ENCODE results near the gene SPZ1. TPM values are rescaled to one million over a fixed set of nuclear protein-coding genes. Genes with fewer than 3 reads are reported as not detected.

The SPZ1 gene
- total and polyA plus RNA-seq, 2 of the 8 experiments (the other 6 are each of a cell fraction or from before 2014, with no cell fraction given): not detected

DNA sequence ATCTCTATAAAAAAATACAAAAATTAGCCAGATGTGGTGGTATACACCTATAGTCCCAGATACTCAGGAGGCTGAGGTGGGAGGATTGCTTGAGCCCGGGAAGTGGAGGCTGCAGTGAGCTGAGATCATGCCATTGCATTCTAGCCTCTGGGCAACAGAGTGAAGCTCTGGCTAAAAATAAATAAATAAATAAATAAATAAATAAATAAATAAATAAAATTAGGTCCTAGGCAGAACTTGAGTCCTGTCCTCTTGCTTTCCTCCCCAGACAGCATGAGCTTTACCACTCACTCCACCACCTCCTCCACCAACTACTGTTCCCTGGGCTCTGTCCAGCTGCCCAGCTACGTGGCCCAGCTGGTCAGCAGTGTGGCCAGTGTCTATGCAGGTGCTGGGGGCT is 31.6 kb upstream of the SPZ1 start:
- H3K4ac ChIP-seq (replicated peaks; ENCODE audit: insufficient read length, low read depth, low read length): no peak overlapping the region
- H3K18ac ChIP-seq (ENCODE audit: extremely low read depth, low read length): no peak overlapping the region
- no peak overlapping the region for H2BK20ac ChIP-seq (ENCODE audit: low read length)
- H4K5ac ChIP-seq (ENCODE audit: insufficient read length, low read depth, low read length): no peak overlapping the region
- ChIA-PET POLR2A (ENCODE audit: partially characterized antibody) (interaction anchor here (1.7 kb wide), 1 partner anchor 31 kb away, joined by 3 read pairs; no protein-coding TSS in a partner anchor), CTCF (ENCODE audit: partially characterized antibody) (interaction anchor here (0.5 to 1.5 kb wide), 6 partner anchors 8 to 409 kb away, joined by 3 to 6 read pairs (median 4); no protein-coding TSS in a partner anchor)
- H3K36me3 ChIP-seq (ENCODE audit: control insufficient read depth in 2 of 4, insufficient read depth in 4 of 4, low read length in 3 of 4): no peaks in the 10 kb centered on the region
- no peak overlapping the region for H2BK12ac ChIP-seq (ENCODE audit: low read depth, low read length)
- H2BK120ac ChIP-seq (replicated peaks; ENCODE audit: low read depth, low read length): no peak overlapping the region
- H3K4me1 ChIP-seq (replicated peaks in 1 of 4; ENCODE audit: control insufficient read depth in 3 of 4, insufficient read depth in 4 of 4, low read length in 3 of 4): no peaks in the 10 kb centered on the region
- no peak overlapping the region for H2BK15ac ChIP-seq (ENCODE audit: low read length)
- no peaks in the 10 kb centered on the region for H3K9me3 ChIP-seq (ENCODE audit: insufficient read depth in 2 of 2, low read depth in 1 of 2, low read length in 1 of 2)
- no peak overlapping the region for H3K27ac ChIP-seq (ENCODE audit: low read depth, low read length)
- no peaks in the 10 kb centered on the region for H3K23me2 ChIP-seq (ENCODE audit: low read depth, low read length)
- 64% methylated on average over 2 of the region's 2 CpGs; no CpG with 5 or more reads in 1 of the 2 experiments for WGBS, 2 experiments (ENCODE audit: extremely low coverage in 1 of 2, insufficient coverage in 1 of 2, insufficient read length in 1 of 2, insufficient replicate concordance in 2 of 2, low coverage in 1 of 2, low lambda C conversion rate in 2 of 2, missing lambda C conversion rate in 1 of 2)
- H4K8ac ChIP-seq (ENCODE audit: extremely low read depth, insufficient read depth, low read length): no peak overlapping the region
- H3K14ac ChIP-seq (ENCODE audit: insufficient read length): no peak overlapping the region
- no peak overlapping the region for H3K56ac ChIP-seq (replicated peaks; ENCODE audit: insufficient read length, low read depth, low read length)
- H3K79me1 ChIP-seq (ENCODE audit: low read depth, low read length): no peaks in the 10 kb centered on the region
- H3K4me3 ChIP-seq (ENCODE audit: extremely low read depth in 1 of 4, insufficient read depth in 2 of 4, low read depth in 3 of 4, low read length in 4 of 4): no peak overlapping the region
- H3K79me2 ChIP-seq (ENCODE audit: control insufficient read depth in 1 of 2, insufficient read depth in 2 of 2, low read length in 2 of 2): no peaks in the 10 kb centered on the region
- FAIRE-seq: no peak
- DNase-seq (ENCODE audit: low read depth in 1 of 2, low spot score in 2 of 2): no peak
- H2BK5ac ChIP-seq (ENCODE audit: low read depth, low read length): no peak overlapping the region
- H3K9ac ChIP-seq (replicated peaks in 1 of 4; ENCODE audit: extremely low read depth in 1 of 4, low read depth in 3 of 4, low read length in 3 of 4): no peak overlapping the region
- H3K4me2 ChIP-seq (ENCODE audit: insufficient read depth in 1 of 2, low read depth in 2 of 2, low read length in 2 of 2): no peak overlapping the region
- no peak overlapping the region for H4K91ac ChIP-seq (replicated peaks; ENCODE audit: insufficient read length, low read length)
- H2AFZ ChIP-seq (ENCODE audit: low read length): no peak overlapping the region
- H3K23ac ChIP-seq (ENCODE audit: insufficient read length): no peak overlapping the region
- no peaks in the 10 kb centered on the region for H4K20me1 ChIP-seq (replicated peaks in 1 of 2; ENCODE audit: control insufficient read depth in 1 of 2, insufficient read depth in 2 of 2, low read length in 2 of 2)
- H3K27me3 ChIP-seq (replicated peaks in 1 of 4; ENCODE audit: control insufficient read depth in 3 of 4, extremely low read depth in 1 of 4, insufficient read depth in 3 of 4, low read length in 3 of 4): no peaks in the 10 kb centered on the region
- H2AK5ac ChIP-seq (ENCODE audit: low read depth, low read length): no peak overlapping the region
- TF ChIP-seq SP4 (IDR thresholded peaks at IDR 0.05; ENCODE audit: low read length): no peak
- no peak for TF ChIP-seq RFX5 (IDR thresholded peaks at IDR 0.05; ENCODE audit: borderline replicate concordance, low read depth, low read length)
- TF ChIP-seq CEBPB (IDR thresholded peaks at IDR 0.05; ENCODE audit: low read depth, low read length): no peak
- no peak for TF ChIP-seq YY1 (IDR thresholded peaks at IDR 0.05; ENCODE audit: low read depth, low read length)
- no peak for TF ChIP-seq CHD2 (IDR thresholded peaks at IDR 0.05; ENCODE audit: low read length)
- TF ChIP-seq RAD21 (IDR thresholded peaks at IDR 0.05 in 1 of 2, conservative IDR thresholded peaks at IDR 0.05 in 1 of 2; ENCODE audit: low read depth in 2 of 2, low read length in 2 of 2): no peak
- no peak for TF ChIP-seq EZH2 (IDR thresholded peaks at IDR 0.05; ENCODE audit: low read depth, low read length, severe bottlenecking)
